ENCODE results near the gene TRPM1. TPM values are rescaled to one million over a fixed set of nuclear protein-coding genes. Genes with fewer than 3 reads are reported as not detected.

The TRPM1 gene
- total and polyA plus RNA-seq, 9 of the 15 experiments (the other 6 are each of a cell fraction or from before 2014, with no cell fraction given): 0.01 to 0.06 (median 0.03) TPM; not detected in 5

DNA sequence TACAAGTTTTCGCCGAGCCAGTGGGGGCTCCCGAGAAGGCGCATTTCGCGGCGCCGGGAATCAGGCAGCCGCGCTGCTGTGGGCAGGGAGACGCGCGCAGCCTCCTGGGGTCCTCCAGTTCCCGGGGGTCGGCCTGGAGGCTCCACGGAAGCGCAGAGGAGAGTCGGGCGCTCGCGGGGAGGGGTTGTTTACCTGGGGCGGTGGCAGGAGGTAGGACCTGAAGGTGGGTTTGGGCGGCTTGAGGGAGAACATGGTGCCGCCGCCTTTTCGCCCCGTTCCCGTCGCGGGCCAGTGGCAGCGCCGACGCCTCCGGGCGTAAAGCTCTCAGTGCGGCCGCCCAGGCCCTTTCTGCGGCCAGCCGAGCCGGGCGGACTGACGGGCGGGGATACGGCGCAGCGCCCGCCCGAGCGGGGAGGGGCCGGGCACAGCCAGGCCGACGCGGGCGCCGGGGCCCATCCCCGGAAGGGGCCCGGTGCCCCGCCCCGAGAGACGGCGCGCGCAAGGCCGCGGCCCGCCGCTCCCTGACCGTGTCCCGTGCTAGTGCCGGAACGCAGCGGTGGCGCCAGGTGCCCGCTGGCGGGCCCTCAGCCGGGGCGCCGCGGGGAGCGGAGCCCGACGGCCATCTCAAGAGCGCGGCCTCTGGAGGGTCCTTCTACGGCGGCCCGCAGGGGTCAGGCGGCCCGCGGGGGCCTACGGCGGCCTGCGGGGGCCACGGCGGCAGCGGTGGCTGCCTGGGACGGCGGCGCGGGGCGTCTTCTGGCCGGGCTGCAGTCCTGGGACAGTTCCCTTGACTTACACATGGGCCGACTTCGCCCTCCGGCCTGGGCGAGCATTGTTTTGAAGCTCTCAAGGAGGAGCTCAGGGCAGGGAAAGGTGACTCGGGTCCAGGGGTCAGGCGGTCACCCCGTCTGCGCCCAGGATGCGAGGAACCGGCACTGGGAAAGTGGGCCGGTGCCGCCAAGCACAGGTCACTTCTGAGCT is 110.0 kb downstream of the TRPM1 start, which contains the start of gene MTMR10:
MTMR10 (minus strand) TSS at position 374 of the 981 bp plus-strand sequence; CDS start at position 252, 122 bp downstream.
- CTCF ChIA-PET (ENCODE audit: low intra/inter-chr PET ratio): interaction anchor here (0.6 kb wide), 1 partner anchor 53 kb away, joined by 3 read pairs; no protein-coding TSS in a partner anchor
- H3K27me3 ChIP-seq (ENCODE audit: control insufficient read depth in 2 of 2, insufficient read depth in 2 of 2, low read length in 2 of 2): no peaks in the 10 kb centered on the region
- WGBS (ENCODE audit: insufficient coverage, low coverage, missing lambda C conversion rate): under 1% methylated on average over 79 of the region's 114 CpGs
- H3K9me3 ChIP-seq (replicated peaks; ENCODE audit: control insufficient read depth, insufficient read depth, low read depth, low read length): no peaks in the 10 kb centered on the region
- peaks cover 14% of the 10 kb centered on the region; the same call in 2 of the 3 replicates for H3K79me2 ChIP-seq (ENCODE audit: control insufficient read depth, insufficient read depth, low read length)
- intact Hi-C loops (cut with micrococcal nuclease) (loop anchor here (5.0 to 10.0 kb wide), 2 partner anchors 89 to 133 kb away; partner anchors contain the start of gene FAN1), in situ Hi-C loops (cut with MboI) (no loop called here)
- no peaks in the 10 kb centered on the region for H3K9me1 ChIP-seq (ENCODE audit: control insufficient read depth, insufficient read depth, low read length)
- peak within 1 kb of the TSS; percentile 87 to 97 for H3K9ac ChIP-seq (ENCODE audit: insufficient read depth in 1 of 2, low read depth in 2 of 2, low read length in 2 of 2)
- TSS peak; percentile 92 for BruUV-seq (replicated peaks)
- FAIRE-seq (no peak), ATAC-seq (peak; percentile 98), DNase-seq (ENCODE audit: extremely low read depth in 1 of 4, low spot score in 3 of 4) (peak; percentile 78 to 94 (median 92))
- peaks cover 6% of the 10 kb centered on the region; the same call in 1 of the 3 replicates for H3K36me3 ChIP-seq (ENCODE audit: control insufficient read depth, insufficient read depth, low read length)
- H3K27ac ChIP-seq (ENCODE audit: extremely low read depth, low read depth, low read length): peak within 1 kb of the TSS; percentile 82
- H3K4me3 ChIP-seq: peak within 1 kb of the TSS; percentile 84
- H2AFZ ChIP-seq (ENCODE audit: low read depth, low read length): peak within 1 kb of the TSS; percentile 96
- POLR2A ChIA-PET: interaction anchor here (0.7 to 2.3 kb wide), 8 partner anchors 11 to 460 kb away, joined by 3 to 8 read pairs (median 3); no protein-coding TSS in a partner anchor
- peaks cover 0 to 12% of the 10 kb centered on the region in 2 experiments; a peak in 3 of 5 replicates for H3K4me1 ChIP-seq (replicated peaks in 1 of 2; ENCODE audit: control insufficient read depth in 2 of 2, insufficient read depth in 2 of 2, low read length in 2 of 2)
- H4K20me1 ChIP-seq (replicated peaks; ENCODE audit: control insufficient read depth, insufficient read depth, low read length): no peaks in the 10 kb centered on the region
- H3K4me2 ChIP-seq (ENCODE audit: insufficient read depth, low read length): peak within 1 kb of the TSS; percentile 93
- TF ChIP-seq MTA3 (IDR thresholded peaks at IDR 0.05; ENCODE audit: borderline replicate concordance) (peak; percentile 98), GABPA (tag; conservative IDR thresholded peaks at IDR 0.05; ENCODE audit: low read depth) (peak; percentile 81), XRCC4 (IDR thresholded peaks at IDR 0.05; ENCODE audit: extremely low read depth, insufficient read depth, insufficient read length) (no peak), SIX5 (IDR thresholded peaks at IDR 0.05; ENCODE audit: borderline replicate concordance in 1 of 2, insufficient read depth in 1 of 2, low read depth in 1 of 2, low read length in 2 of 2) (no peak), CTBP1 (IDR thresholded peaks at IDR 0.05; ENCODE audit: borderline replicate concordance) (peak; percentile 82), ZC3H4 (CRISPR knock-in tag; IDR thresholded peaks at IDR 0.05; ENCODE audit: borderline replicate concordance) (no peak), KDM5B (IDR thresholded peaks at IDR 0.05; ENCODE audit: insufficient replicate concordance, low read depth, low read length) (peak; percentile 75)
- TF ChIP-seq, protein P1, sequence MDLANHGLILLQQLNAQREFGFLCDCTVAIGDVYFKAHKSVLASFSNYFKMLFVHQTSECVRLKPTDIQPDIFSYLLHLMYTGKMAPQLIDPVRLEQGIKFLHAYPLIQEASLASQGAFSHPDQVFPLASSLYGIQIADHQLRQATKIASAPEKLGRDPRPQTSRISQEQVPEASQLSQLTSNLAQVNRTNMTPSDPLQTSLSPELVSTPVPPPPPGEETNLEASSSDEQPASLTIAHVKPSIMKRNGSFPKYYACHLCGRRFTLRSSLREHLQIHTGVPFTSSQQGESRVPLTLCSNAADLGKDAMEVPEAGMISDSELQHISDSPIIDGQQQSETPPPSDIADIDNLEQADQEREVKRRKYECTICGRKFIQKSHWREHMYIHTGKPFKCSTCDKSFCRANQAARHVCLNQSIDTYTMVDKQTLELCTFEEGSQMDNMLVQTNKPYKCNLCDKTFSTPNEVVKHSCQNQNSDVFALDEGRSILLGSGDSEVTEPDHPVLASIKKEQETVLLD (IDR thresholded peaks at IDR 0.05): no peak
- TF ChIP-seq, protein P2, sequence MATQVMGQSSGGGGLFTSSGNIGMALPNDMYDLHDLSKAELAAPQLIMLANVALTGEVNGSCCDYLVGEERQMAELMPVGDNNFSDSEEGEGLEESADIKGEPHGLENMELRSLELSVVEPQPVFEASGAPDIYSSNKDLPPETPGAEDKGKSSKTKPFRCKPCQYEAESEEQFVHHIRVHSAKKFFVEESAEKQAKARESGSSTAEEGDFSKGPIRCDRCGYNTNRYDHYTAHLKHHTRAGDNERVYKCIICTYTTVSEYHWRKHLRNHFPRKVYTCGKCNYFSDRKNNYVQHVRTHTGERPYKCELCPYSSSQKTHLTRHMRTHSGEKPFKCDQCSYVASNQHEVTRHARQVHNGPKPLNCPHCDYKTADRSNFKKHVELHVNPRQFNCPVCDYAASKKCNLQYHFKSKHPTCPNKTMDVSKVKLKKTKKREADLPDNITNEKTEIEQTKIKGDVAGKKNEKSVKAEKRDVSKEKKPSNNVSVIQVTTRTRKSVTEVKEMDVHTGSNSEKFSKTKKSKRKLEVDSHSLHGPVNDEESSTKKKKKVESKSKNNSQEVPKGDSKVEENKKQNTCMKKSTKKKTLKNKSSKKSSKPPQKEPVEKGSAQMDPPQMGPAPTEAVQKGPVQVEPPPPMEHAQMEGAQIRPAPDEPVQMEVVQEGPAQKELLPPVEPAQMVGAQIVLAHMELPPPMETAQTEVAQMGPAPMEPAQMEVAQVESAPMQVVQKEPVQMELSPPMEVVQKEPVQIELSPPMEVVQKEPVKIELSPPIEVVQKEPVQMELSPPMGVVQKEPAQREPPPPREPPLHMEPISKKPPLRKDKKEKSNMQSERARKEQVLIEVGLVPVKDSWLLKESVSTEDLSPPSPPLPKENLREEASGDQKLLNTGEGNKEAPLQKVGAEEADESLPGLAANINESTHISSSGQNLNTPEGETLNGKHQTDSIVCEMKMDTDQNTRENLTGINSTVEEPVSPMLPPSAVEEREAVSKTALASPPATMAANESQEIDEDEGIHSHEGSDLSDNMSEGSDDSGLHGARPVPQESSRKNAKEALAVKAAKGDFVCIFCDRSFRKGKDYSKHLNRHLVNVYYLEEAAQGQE (IDR thresholded peaks at IDR 0.05; ENCODE audit: borderline replicate concordance): 0 out of 2 replicates have a peak, but pooled peaks have one; percentile 13
- TF ChIP-seq, protein P2 (CRISPR knock-in tag; IDR thresholded peaks at IDR 0.05; ENCODE audit: low read depth): no peak
